HepG2 (cell line): ENCODE data around the gene WASF1. TPM values are rescaled to one million over a fixed set of nuclear protein-coding genes. Genes with fewer than 3 reads are reported as not detected.

Experiments used
- ARHGAP35 ChIP-seq: sonication (generic); formaldehyde crosslinking; IDR thresholded peaks from 2 replicates; pipeline ENCODE4 v1.9.0; 2022; ENCODE audit warnings: mild to moderate bottlenecking, inconsistent platforms, moderate library complexity, missing genetic modification reagents, borderline replicate concordance
- DPF2 ChIP-seq: sonication (generic); formaldehyde crosslinking; IDR thresholded peaks from 2 replicates; pipeline ENCODE4 v1.4.0; 2020; ENCODE audit warnings: mild to moderate bottlenecking, low read depth, missing genetic modification reagents, borderline replicate concordance
- MIXL1 ChIP-seq: IDR thresholded peaks from 2 replicates; pipeline ENCODE4 v1.6.1; 2016
- POLR2AphosphoS2 ChIP-seq: IDR thresholded peaks from 2 replicates; pipeline ENCODE4 v1.6.1; 2011; ENCODE audit warnings: low read depth, low read length, improper control_type of control experiment
- RFX3 ChIP-seq: IDR thresholded peaks from 2 replicates; pipeline ENCODE4 v1.6.1; 2016; ENCODE audit warnings: missing biosample characterization, missing genetic modification reagents
- ZBTB46 ChIP-seq: sonication (generic); formaldehyde crosslinking; IDR thresholded peaks from 2 replicates; pipeline ENCODE4 v1.4.0; 2020; ENCODE audit warnings: mild to moderate bottlenecking, missing genetic modification reagents, borderline replicate concordance
- ZNF556 ChIP-seq: sonication (generic); formaldehyde crosslinking; IDR thresholded peaks from 2 replicates; pipeline ENCODE4 v1.4.0; 2020; ENCODE audit warnings: mild to moderate bottlenecking, missing genetic modification reagents, borderline replicate concordance
- ZNF567 ChIP-seq: sonication (generic); formaldehyde crosslinking; IDR thresholded peaks from 2 replicates; pipeline ENCODE4 v1.8.1; 2023; ENCODE audit warnings: mild to moderate bottlenecking, missing genetic modification reagents, borderline replicate concordance
- ZNF614 ChIP-seq: IDR thresholded peaks from 2 replicates; pipeline ENCODE4 v1.6.1; 2018; ENCODE audit warnings: missing biosample characterization, missing genetic modification reagents, inconsistent platforms, borderline replicate concordance
- ZNF672 ChIP-seq: sonication (generic); formaldehyde crosslinking; IDR thresholded peaks from 2 replicates; pipeline ENCODE4 v1.8.1; 2022; ENCODE audit warnings: missing genetic modification reagents
- ZNF710 ChIP-seq: sonication (generic); formaldehyde crosslinking; IDR thresholded peaks from 2 replicates; pipeline ENCODE4 v1.5.0; 2020; ENCODE audit warnings: mild to moderate bottlenecking, missing genetic modification reagents, borderline replicate concordance
- ZNF747 ChIP-seq: sonication (generic); formaldehyde crosslinking; IDR thresholded peaks from 2 replicates; pipeline ENCODE4 v1.8.1; 2023; ENCODE audit warnings: missing genetic modification reagents, mild to moderate bottlenecking, borderline replicate concordance
- ZNF879 ChIP-seq: sonication (generic); formaldehyde crosslinking; IDR thresholded peaks from 2 replicates; pipeline ENCODE4 v1.8.1; 2023; ENCODE audit warnings: missing genetic modification reagents
- ZSCAN12 ChIP-seq: sonication (generic); formaldehyde crosslinking; IDR thresholded peaks from 2 replicates; pipeline ENCODE4 v1.9.0; 2021; ENCODE audit warnings: mild to moderate bottlenecking, missing genetic modification reagents
- polyA plus RNA-seq, 8 experiments: library from polyadenylated mRNA; depleted of rRNA in 3 of 8; stranded (reverse) in 7 of 8; unstranded in 1 of 8; fragments of >200 nt; fragmentation: Illumina TruSeq in 4 of 8; extraction: Trizol in 4 of 8; gene quantifications; 2 replicates each; pipeline versions ENCODE4 v1.2.1 to v1.2.3, GENCODE V29; 2011 to 2016; ENCODE audit warnings: low read depth in 4 of 8, missing spikeins in 1 of 8, mixed read lengths in 1 of 8; ENCODE audit not compliant: insufficient read depth in 1 of 8
- total RNA-seq, 5 experiments: library from RNA; depleted of rRNA; stranded (reverse); fragments of >200 nt; fragmentation: Illumina TruSeq; extraction: Trizol; gene quantifications; 2 replicates each; pipeline ENCODE4 v1.2.3, GENCODE V29; 2016; ENCODE audit warnings: low read depth in 1 of 5
- TF ChIP-seq, protein P1 (sequence below): sonication (generic); formaldehyde crosslinking; IDR thresholded peaks from 2 replicates; pipeline ENCODE4 v1.5.0; 2020; ENCODE audit warnings: missing genetic modification reagents
- TF ChIP-seq, protein P2 (sequence below): IDR thresholded peaks from 2 replicates; pipeline ENCODE4 v1.6.1; 2018; ENCODE audit warnings: missing genetic modification reagents, mild to moderate bottlenecking, missing compliant biosample characterization
- TF ChIP-seq, protein P3 (sequence below): IDR thresholded peaks from 2 replicates; pipeline ENCODE4 v1.6.1; 2016
- TF ChIP-seq, protein P4 (sequence below): IDR thresholded peaks from 2 replicates; pipeline ENCODE4 v1.6.1; 2016; ENCODE audit warnings: missing compliant biosample characterization, missing genetic modification reagents, borderline replicate concordance

WASF1 gene
- total and polyA plus RNA-seq, 2 of the 13 experiments (the other 11 are each of a cell fraction or from before 2014, with no cell fraction given), result 8.5 to 17.3 TPM

GRCh38 chr6:110179406-110180227 lies at the start of gene WASF1 (continued):
- no peak for TF ChIP-seq DPF2 (CRISPR knock-in tag)
- TF ChIP-seq ZNF710 (CRISPR knock-in tag), result peak; percentile 49; the same call in 1 of the 2 replicates
- TF ChIP-seq POLR2AphosphoS2, result no peak
- TF ChIP-seq, protein P1, sequence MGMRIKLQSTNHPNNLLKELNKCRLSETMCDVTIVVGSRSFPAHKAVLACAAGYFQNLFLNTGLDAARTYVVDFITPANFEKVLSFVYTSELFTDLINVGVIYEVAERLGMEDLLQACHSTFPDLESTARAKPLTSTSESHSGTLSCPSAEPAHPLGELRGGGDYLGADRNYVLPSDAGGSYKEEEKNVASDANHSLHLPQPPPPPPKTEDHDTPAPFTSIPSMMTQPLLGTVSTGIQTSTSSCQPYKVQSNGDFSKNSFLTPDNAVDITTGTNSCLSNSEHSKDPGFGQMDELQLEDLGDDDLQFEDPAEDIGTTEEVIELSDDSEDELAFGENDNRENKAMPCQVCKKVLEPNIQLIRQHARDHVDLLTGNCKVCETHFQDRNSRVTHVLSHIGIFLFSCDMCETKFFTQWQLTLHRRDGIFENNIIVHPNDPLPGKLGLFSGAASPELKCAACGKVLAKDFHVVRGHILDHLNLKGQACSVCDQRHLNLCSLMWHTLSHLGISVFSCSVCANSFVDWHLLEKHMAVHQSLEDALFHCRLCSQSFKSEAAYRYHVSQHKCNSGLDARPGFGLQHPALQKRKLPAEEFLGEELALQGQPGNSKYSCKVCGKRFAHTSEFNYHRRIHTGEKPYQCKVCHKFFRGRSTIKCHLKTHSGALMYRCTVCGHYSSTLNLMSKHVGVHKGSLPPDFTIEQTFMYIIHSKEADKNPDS (CRISPR knock-in tag), result no peak
- 0 out of 2 replicates have a peak, but pooled peaks have one; percentile 68 for TF ChIP-seq ARHGAP35 (CRISPR knock-in tag)
- no peak for TF ChIP-seq ZNF614 (CRISPR knock-in tag)
- no peak for TF ChIP-seq ZSCAN12 (CRISPR knock-in tag)
- TF ChIP-seq ZNF879 (CRISPR knock-in tag), result no peak
- TF ChIP-seq ZNF672 (CRISPR knock-in tag), result no peak
- TF ChIP-seq ZNF556, result no peak
- TF ChIP-seq MIXL1 (CRISPR knock-in tag), result no peak
- no peak for TF ChIP-seq ZBTB46 (CRISPR knock-in tag)
- TF ChIP-seq, protein P2, sequence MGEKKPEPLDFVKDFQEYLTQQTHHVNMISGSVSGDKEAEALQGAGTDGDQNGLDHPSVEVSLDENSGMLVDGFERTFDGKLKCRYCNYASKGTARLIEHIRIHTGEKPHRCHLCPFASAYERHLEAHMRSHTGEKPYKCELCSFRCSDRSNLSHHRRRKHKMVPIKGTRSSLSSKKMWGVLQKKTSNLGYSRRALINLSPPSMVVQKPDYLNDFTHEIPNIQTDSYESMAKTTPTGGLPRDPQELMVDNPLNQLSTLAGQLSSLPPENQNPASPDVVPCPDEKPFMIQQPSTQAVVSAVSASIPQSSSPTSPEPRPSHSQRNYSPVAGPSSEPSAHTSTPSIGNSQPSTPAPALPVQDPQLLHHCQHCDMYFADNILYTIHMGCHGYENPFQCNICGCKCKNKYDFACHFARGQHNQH (CRISPR knock-in tag), result peak; percentile 40; the same call in 1 of the 2 replicates
- no peak for TF ChIP-seq RFX3 (CRISPR knock-in tag)
- TF ChIP-seq, protein P3, sequence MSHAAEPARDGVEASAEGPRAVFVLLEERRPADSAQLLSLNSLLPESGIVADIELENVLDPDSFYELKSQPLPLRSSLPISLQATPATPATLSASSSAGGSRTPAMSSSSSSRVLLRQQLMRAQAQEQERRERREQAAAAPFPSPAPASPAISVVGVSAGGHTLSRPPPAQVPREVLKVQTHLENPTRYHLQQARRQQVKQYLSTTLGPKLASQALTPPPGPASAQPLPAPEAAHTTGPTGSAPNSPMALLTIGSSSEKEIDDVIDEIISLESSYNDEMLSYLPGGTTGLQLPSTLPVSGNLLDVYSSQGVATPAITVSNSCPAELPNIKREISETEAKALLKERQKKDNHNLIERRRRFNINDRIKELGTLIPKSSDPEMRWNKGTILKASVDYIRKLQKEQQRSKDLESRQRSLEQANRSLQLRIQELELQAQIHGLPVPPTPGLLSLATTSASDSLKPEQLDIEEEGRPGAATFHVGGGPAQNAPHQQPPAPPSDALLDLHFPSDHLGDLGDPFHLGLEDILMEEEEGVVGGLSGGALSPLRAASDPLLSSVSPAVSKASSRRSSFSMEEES (CRISPR knock-in tag), result 0 out of 2 replicates have a peak, but pooled peaks have one; percentile 10
- peak; percentile 14; the same call in 1 of the 2 replicates for TF ChIP-seq ZNF747 (CRISPR knock-in tag)
- TF ChIP-seq, protein P4, sequence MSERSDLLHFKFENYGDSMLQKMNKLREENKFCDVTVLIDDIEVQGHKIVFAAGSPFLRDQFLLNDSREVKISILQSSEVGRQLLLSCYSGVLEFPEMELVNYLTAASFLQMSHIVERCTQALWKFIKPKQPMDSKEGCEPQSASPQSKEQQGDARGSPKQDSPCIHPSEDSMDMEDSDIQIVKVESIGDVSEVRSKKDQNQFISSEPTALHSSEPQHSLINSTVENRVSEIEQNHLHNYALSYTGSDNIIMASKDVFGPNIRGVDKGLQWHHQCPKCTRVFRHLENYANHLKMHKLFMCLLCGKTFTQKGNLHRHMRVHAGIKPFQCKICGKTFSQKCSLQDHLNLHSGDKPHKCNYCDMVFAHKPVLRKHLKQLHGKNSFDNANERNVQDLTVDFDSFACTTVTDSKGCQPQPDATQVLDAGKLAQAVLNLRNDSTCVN (CRISPR knock-in tag), result no peak
- 0 out of 2 replicates have a peak, but pooled peaks have one; percentile 20 for TF ChIP-seq ZNF567 (CRISPR knock-in tag)
